ENCODE data around the gene LRTM1. TPM values are rescaled to one million over a fixed set of nuclear protein-coding genes. Genes with fewer than 3 reads are reported as not detected.

LRTM1 gene
- total RNA-seq, 1 experiment from 2014 or later: not detected

DNA sequence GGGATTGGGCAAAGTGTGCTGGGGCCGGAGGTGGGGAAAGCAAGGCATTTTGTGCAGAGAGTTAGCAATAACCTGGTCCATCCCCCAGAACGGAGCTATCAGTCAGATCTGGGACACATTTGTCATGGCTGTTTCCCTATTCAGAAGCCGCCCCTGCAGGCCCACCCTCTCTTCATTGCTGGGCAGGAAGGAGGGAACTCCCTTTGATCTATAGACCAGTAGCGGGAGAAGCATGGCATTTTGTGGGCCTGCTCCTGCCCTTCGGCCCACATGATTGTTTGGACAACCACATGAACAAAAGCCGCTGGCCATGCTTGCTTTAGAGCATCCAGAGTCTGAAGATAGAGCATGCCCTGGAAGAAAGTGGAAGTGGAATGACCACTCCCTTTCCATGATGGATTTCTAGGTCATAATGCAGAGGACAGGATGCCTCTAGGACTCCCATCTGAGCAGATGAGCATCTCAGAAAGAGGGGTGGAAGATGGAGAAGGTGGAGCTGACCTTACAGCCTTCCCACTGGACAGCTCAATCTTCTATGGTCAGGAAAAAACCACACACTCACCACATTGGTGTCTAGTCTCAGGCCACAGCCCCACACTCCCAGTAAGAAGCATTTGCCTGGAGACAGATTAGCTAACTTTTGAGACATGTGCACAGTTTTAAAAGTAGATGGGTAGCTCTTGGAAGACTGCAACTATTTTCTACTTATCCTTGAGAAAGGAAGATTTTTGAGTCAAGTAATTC lies 11.9 kb upstream of the LRTM1 start:
- no peak overlapping the region for H4K8ac ChIP-seq (replicated peaks; ENCODE audit: insufficient read length, low read depth, low read length)
- H2BK120ac ChIP-seq (ENCODE audit: low read depth, low read length, poor library complexity, severe bottlenecking): no peak overlapping the region
- no peaks in the 10 kb centered on the region for H3K9me3 ChIP-seq (ENCODE audit: control insufficient read depth, low read depth, low read length)
- no peak for DNase-seq
- H2BK12ac ChIP-seq (ENCODE audit: insufficient read length, low read depth, low read length): no peak overlapping the region
- WGBS (ENCODE audit: extremely low coverage, insufficient read length, low lambda C conversion rate): no CpG with 5 or more reads among the region's 6 CpGs
- H3K4me2 ChIP-seq (ENCODE audit: insufficient read depth, insufficient read length, low read length): no peak overlapping the region
- no peak overlapping the region for H2AFZ ChIP-seq (ENCODE audit: low read length)
- peaks cover 18 to 22% of the 10 kb centered on the region in 2 experiments for H3K4me1 Mint-ChIP-seq
- no peak overlapping the region for H3K18ac ChIP-seq (ENCODE audit: insufficient read length, low read depth, low read length)
- no peak overlapping the region for H3K14ac ChIP-seq (ENCODE audit: insufficient read depth, low read length)
- H3K27me3 ChIP-seq (ENCODE audit: insufficient read depth, low read length): no peaks in the 10 kb centered on the region
- no peaks in the 10 kb centered on the region for H3K79me2 ChIP-seq (ENCODE audit: insufficient read depth, low read length)
- TF ChIP-seq, protein P1, sequence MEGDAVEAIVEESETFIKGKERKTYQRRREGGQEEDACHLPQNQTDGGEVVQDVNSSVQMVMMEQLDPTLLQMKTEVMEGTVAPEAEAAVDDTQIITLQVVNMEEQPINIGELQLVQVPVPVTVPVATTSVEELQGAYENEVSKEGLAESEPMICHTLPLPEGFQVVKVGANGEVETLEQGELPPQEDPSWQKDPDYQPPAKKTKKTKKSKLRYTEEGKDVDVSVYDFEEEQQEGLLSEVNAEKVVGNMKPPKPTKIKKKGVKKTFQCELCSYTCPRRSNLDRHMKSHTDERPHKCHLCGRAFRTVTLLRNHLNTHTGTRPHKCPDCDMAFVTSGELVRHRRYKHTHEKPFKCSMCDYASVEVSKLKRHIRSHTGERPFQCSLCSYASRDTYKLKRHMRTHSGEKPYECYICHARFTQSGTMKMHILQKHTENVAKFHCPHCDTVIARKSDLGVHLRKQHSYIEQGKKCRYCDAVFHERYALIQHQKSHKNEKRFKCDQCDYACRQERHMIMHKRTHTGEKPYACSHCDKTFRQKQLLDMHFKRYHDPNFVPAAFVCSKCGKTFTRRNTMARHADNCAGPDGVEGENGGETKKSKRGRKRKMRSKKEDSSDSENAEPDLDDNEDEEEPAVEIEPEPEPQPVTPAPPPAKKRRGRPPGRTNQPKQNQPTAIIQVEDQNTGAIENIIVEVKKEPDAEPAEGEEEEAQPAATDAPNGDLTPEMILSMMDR (conservative IDR thresholded peaks at IDR 0.05): no peak
- H3K23ac ChIP-seq (ENCODE audit: insufficient read length, low read depth, low read length): no peak overlapping the region
- H3K9ac ChIP-seq (ENCODE audit: extremely low read depth, insufficient read length, low read length): no peak overlapping the region
- H2AK5ac ChIP-seq (ENCODE audit: insufficient read length, low read length): no peak overlapping the region
- no peak overlapping the region for H2BK20ac ChIP-seq (ENCODE audit: low read depth, low read length, poor library complexity, severe bottlenecking)
- no peaks in the 10 kb centered on the region; the same call in 1 of the 2 replicates for H3K4me1 ChIP-seq (ENCODE audit: insufficient read depth, low read length)
- no peak overlapping the region for H3K56ac ChIP-seq (ENCODE audit: insufficient read length, low read depth, low read length)
- H3K27me3 Mint-ChIP-seq (ENCODE audit: low read depth): no peaks in the 10 kb centered on the region
- no peaks in the 10 kb centered on the region for H3K9me3 Mint-ChIP-seq
- H3K27ac ChIP-seq (ENCODE audit: insufficient read length, low read depth, low read length): no peak overlapping the region
- no peak overlapping the region for H4K91ac ChIP-seq (ENCODE audit: insufficient read length, low read depth, low read length)
- H3K79me1 ChIP-seq (ENCODE audit: insufficient read depth, low read depth, low read length, poor library complexity, severe bottlenecking): no peaks in the 10 kb centered on the region
- no peak overlapping the region for H2BK15ac ChIP-seq (ENCODE audit: low read depth, low read length)
- no peak overlapping the region for H4K5ac ChIP-seq (ENCODE audit: insufficient read length, low read depth, low read length)
- no peak overlapping the region for H3K4me3 Mint-ChIP-seq
- no peaks in the 10 kb centered on the region for H3K23me2 ChIP-seq (ENCODE audit: insufficient read length, low read depth, low read length, poor library complexity, severe bottlenecking)
- no peaks in the 10 kb centered on the region for H4K20me1 ChIP-seq (ENCODE audit: control insufficient read depth, insufficient read depth, insufficient read length)
- H2BK5ac ChIP-seq (ENCODE audit: insufficient read length, low read length): no peak overlapping the region
- H3K36me3 Mint-ChIP-seq (ENCODE audit: insufficient read depth in 1 of 3, low read depth in 3 of 3): no peaks in the 10 kb centered on the region
- H3K4ac ChIP-seq (ENCODE audit: low read depth, low read length): no peak overlapping the region
- no peak overlapping the region for H3T11ph ChIP-seq (ENCODE audit: low read length)
- 0 out of 7 replicates have a peak overlapping the region, but pooled peaks of 1 of the 3 experiments have one; percentile 15 for H3K27ac Mint-ChIP-seq

All from H9 (cell line).